Keratinocyte (primary cell): ENCODE data around the gene PRKAR1B. TPM values are rescaled to one million over a fixed set of nuclear protein-coding genes. Genes with fewer than 3 reads are reported as not detected.

Experiments used
- DNase-seq: peaks from one replicate; pipeline ENCODE4 v3.0.0-alpha.2; 2011; ENCODE audit warnings: low read depth, missing footprints, low spot score
- FAIRE-seq: peaks from 2 replicates; lab custom pipeline; 2011; peaks lifted over from hg19 to GRCh38; lab: Jason Lieb, UNC
- H2AFZ ChIP-seq: 2 replicates; pipeline ENCODE4 v1.6.0; 2012; ENCODE audit warnings: low read length, control low read depth, inconsistent platforms; ENCODE audit not compliant: control insufficient read depth
- H3K27ac ChIP-seq: 2 replicates; pipeline ENCODE4 v1.5.1; 2011; ENCODE audit warnings: low read length; ENCODE audit not compliant: control insufficient read depth, insufficient read depth
- H3K27me3 ChIP-seq: 3 replicates; pipeline ENCODE4 v1.6.0; 2011; ENCODE audit warnings: low read length; ENCODE audit not compliant: control insufficient read depth, insufficient read depth; ENCODE audit errors: extremely low read depth
- H3K36me3 ChIP-seq, 2 experiments: 2 replicates in 1 of 2; 3 replicates in 1 of 2; pipeline ENCODE4 v1.5.1; 2011; ENCODE audit warnings: low read length in 2 of 2, mild to moderate bottlenecking in 1 of 2; ENCODE audit not compliant: control insufficient read depth in 2 of 2, insufficient read depth in 2 of 2; ENCODE audit errors: extremely low read depth in 1 of 2
- H3K4me1 ChIP-seq: 3 replicates; pipeline ENCODE4 v1.5.1; 2011; ENCODE audit warnings: low read length; ENCODE audit not compliant: control insufficient read depth, insufficient read depth; ENCODE audit errors: extremely low read depth
- H3K4me2 ChIP-seq: 3 replicates; pipeline ENCODE4 v1.6.0; 2011; ENCODE audit warnings: low read depth, low read length; ENCODE audit not compliant: control insufficient read depth, insufficient read depth; ENCODE audit errors: extremely low read depth
- H3K4me3 ChIP-seq, 3 experiments: fragments of 200-600 bp in 1 of 3; sonication (generic) in 1 of 3; 2 replicates in 2 of 3; 3 replicates in 1 of 3; pipeline ENCODE4 v1.5.1; 2011 to 2016; ENCODE audit warnings: low read length in 3 of 3, mild to moderate bottlenecking in 3 of 3, control low read depth in 2 of 3, inconsistent platforms in 1 of 3, low read depth in 1 of 3, mixed read lengths in 1 of 3, mixed run types in 1 of 3, moderate library complexity in 1 of 3; ENCODE audit not compliant: control insufficient read depth in 2 of 3, insufficient read depth in 2 of 3; ENCODE audit errors: extremely low read depth in 1 of 3
- H3K79me2 ChIP-seq: 2 replicates; pipeline ENCODE4 v1.6.0; 2012; ENCODE audit warnings: low read length; ENCODE audit not compliant: control insufficient read depth, insufficient read depth
- H3K9ac ChIP-seq: 3 replicates; pipeline ENCODE4 v1.6.0; 2011; ENCODE audit warnings: low read length; ENCODE audit not compliant: control insufficient read depth, insufficient read depth; ENCODE audit errors: extremely low read depth
- H3K9me1 ChIP-seq: 3 replicates; pipeline ENCODE4 v1.6.0; 2011; ENCODE audit warnings: low read length; ENCODE audit not compliant: control insufficient read depth, insufficient read depth; ENCODE audit errors: extremely low read depth
- H3K9me3 ChIP-seq: 2 replicates; pipeline ENCODE4 v1.5.1; 2012; ENCODE audit warnings: low read depth, low read length; ENCODE audit not compliant: control insufficient read depth
- H4K20me1 ChIP-seq: 3 replicates; pipeline ENCODE4 v1.6.0; 2011; ENCODE audit warnings: low read length; ENCODE audit not compliant: control insufficient read depth, insufficient read depth; ENCODE audit errors: extremely low read depth
- EZH2 ChIP-seq: IDR thresholded peaks from one replicate; pipeline ENCODE4 v1.6.1; 2012; ENCODE audit warnings: inconsistent platforms, mild to moderate bottlenecking, low read length, moderate library complexity
- dilution Hi-C: fragments of 300-500 bp; cut with MboI; formaldehyde crosslinking; loops from one replicate; pipeline ENCODE4 v1.7.0; 2020; ENCODE audit warnings: low sequenced_read_pairs; ENCODE audit not compliant: extremely low pct_ligation_motif_present
- polyA plus RNA-seq, 5 experiments: library from polyadenylated mRNA; depleted of rRNA in 3 of 5; stranded (reverse) in 3 of 5; stranded (forward) in 1 of 5; unstranded in 1 of 5; fragments of >200 nt; gene quantifications; 1 replicate in 1 of 5; 2 replicates in 3 of 5; 3 replicates in 1 of 5; pipeline versions ENCODE4 v1.2.1 to v1.2.3, GENCODE V29; 2011 to 2012; ENCODE audit warnings: missing spikeins in 2 of 5, low read depth in 1 of 5, low replicate concordance in 1 of 5
- TF ChIP-seq, protein P1 (sequence below), 3 experiments: IDR thresholded peaks in 1 of 3; conservative IDR thresholded peaks in 1 of 3; optimal IDR thresholded peaks in 1 of 3; 2 replicates in 2 of 3; 3 replicates in 1 of 3; pipeline versions ENCODE3 to v1.5.1; 2011; ENCODE audit warnings: low read length in 3 of 3, mild to moderate bottlenecking in 3 of 3, moderate library complexity in 2 of 3, control low read depth in 1 of 3, inconsistent platforms in 1 of 3; ENCODE audit not compliant: insufficient read depth in 2 of 3; ENCODE audit errors: extremely low read depth in 1 of 3

PRKAR1B gene
- polyA plus RNA-seq, 1 donor (not counting 4 experiments of a cell fraction or from before 2014, with no cell fraction given): 10.8 TPM

DNA sequence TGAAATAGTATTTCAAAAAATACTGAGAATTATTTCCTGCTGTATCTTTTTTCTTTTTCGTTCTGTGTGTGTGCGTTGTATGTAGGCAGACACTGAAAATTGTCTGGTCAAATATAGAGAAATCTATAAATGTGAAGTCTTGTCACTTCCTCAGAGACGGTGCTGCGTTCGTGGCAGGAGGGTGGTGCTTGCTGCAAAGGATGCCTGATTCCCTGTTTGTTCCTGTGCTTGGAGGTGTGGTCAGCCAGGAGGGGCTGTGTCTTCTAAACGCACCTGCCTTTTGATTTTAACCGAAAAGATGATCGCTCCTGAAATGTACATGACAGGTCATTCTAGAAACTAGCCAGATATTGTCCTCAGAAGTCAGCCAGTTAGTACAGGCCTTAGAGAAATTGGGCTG, 32.5 kb upstream of the PRKAR1B start:
- Histone ChIP-seq H4K20me1 (no peaks in the 10 kb centered on the region), H3K4me3 (no peak overlapping the region), H3K9me1 (no peaks in the 10 kb centered on the region), H3K4me2 (no peak overlapping the region), H3K36me3 (peaks cover 26 to 33% of the 10 kb centered on the region in 2 experiments), H3K79me2 (no peaks in the 10 kb centered on the region), H3K4me1 (no peaks in the 10 kb centered on the region), H3K27me3 (no peaks in the 10 kb centered on the region), H3K27ac (no peak overlapping the region), H3K9me3 (no peaks in the 10 kb centered on the region), H2AFZ (no peak overlapping the region), H3K9ac (no peak overlapping the region)
- FAIRE-seq: no peak
- TF ChIP-seq, protein P1, sequence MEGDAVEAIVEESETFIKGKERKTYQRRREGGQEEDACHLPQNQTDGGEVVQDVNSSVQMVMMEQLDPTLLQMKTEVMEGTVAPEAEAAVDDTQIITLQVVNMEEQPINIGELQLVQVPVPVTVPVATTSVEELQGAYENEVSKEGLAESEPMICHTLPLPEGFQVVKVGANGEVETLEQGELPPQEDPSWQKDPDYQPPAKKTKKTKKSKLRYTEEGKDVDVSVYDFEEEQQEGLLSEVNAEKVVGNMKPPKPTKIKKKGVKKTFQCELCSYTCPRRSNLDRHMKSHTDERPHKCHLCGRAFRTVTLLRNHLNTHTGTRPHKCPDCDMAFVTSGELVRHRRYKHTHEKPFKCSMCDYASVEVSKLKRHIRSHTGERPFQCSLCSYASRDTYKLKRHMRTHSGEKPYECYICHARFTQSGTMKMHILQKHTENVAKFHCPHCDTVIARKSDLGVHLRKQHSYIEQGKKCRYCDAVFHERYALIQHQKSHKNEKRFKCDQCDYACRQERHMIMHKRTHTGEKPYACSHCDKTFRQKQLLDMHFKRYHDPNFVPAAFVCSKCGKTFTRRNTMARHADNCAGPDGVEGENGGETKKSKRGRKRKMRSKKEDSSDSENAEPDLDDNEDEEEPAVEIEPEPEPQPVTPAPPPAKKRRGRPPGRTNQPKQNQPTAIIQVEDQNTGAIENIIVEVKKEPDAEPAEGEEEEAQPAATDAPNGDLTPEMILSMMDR (optimal IDR thresholded peaks at IDR 0.05 in 1 of 3, IDR thresholded peaks at IDR 0.05 in 1 of 3, conservative IDR thresholded peaks at IDR 0.05 in 1 of 3; ENCODE audit: extremely low read depth in 1 of 3, insufficient read depth in 2 of 3, low read length in 3 of 3): no peak
- no peak for TF ChIP-seq EZH2
- dilution Hi-C loops: no loop called here
- DNase-seq: no peak

DNA sequence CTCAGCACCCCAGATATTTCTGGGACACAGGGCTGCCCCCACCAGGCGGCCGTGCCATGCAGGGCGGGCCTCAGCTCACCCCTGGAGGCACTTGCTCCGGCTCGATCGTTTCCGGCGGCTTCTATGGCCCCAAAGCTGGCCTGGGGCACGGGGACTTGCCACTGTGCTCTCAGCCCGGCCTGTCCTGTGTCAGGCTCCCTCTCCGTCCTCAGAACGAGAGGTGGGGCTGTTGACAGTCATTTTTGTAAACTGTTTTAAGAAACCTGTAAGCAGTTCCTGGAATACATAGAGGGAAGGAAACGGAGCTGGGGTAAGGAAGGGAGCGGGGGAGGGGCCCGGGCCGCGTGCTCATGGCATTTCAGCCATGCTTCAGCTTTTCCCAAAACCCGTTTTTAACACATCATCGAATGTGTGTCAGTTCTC, 30.7 kb upstream of the PRKAR1B start:
- H3K4me3 ChIP-seq: no peak overlapping the region
- no peak for DNase-seq
- H3K27ac ChIP-seq: no peak overlapping the region
- H3K9me1 ChIP-seq: no peaks in the 10 kb centered on the region
- H3K4me2 ChIP-seq: no peak overlapping the region
- no peaks in the 10 kb centered on the region for H3K27me3 ChIP-seq
- FAIRE-seq: no peak
- H3K9ac ChIP-seq: no peak overlapping the region
- no peaks in the 10 kb centered on the region for H3K9me3 ChIP-seq
- no peaks in the 10 kb centered on the region for H3K4me1 ChIP-seq
- H2AFZ ChIP-seq: no peak overlapping the region
- dilution Hi-C loops: no loop called here
- peaks cover 23 to 31% of the 10 kb centered on the region in 2 experiments for H3K36me3 ChIP-seq
- H3K79me2 ChIP-seq: no peaks in the 10 kb centered on the region
- TF ChIP-seq, protein P1 (optimal IDR thresholded peaks at IDR 0.05 in 1 of 3, IDR thresholded peaks at IDR 0.05 in 1 of 3, conservative IDR thresholded peaks at IDR 0.05 in 1 of 3; ENCODE audit: extremely low read depth in 1 of 3, insufficient read depth in 2 of 3, low read length in 3 of 3): no peak
- TF ChIP-seq EZH2: no peak
- no peaks in the 10 kb centered on the region for H4K20me1 ChIP-seq
